Activated naive CD4-positive, alpha-beta T cell treated with Interleukin-2 at 50 U/mL for 16 hours (primary cell): ENCODE data around the gene STPG4.
"Not testable (repeated sequence)": the region's sequence is repeated elsewhere in the genome, so short reads cannot be mapped to it uniquely, and the experiment has no call there.

Experiments used
- DNase-seq: peaks from one replicate; pipeline ENCODE4 v3.0.0-alpha.2; 2020

The STPG4 gene

GRCh38 chr2:47172922-47173695 is 18.0 kb upstream of the STPG4 start:
- DNase-seq, result no peak

GRCh38 chr2:47172156-47172921 is 17.2 kb upstream of the STPG4 start:
- DNase-seq, result no peak

GRCh38 chr2:47169784-47170183 is 14.7 kb upstream of the STPG4 start:
- no peak for DNase-seq

- DNase-seq, result not testable (repeated sequence)
Measured at GRCh38 chr2:47168895-47169294, 13.8 kb upstream of the STPG4 start.

- DNase-seq, result no peak
Measured at GRCh38 chr2:47167149-47167548, 12.0 kb upstream of the STPG4 start.

GRCh38 chr2:47165001-47165555 is 10.0 kb upstream of the STPG4 start:
- no peak for DNase-seq

- no peak for DNase-seq
Measured at GRCh38 chr2:47162780-47163179, 7.7 kb upstream of the STPG4 start.

GRCh38 chr2:47161475-47161874 is 6.4 kb upstream of the STPG4 start:
- DNase-seq, result no peak

GRCh38 chr2:47160660-47161059 is 5.6 kb upstream of the STPG4 start:
- DNase-seq, result no peak

GRCh38 chr2:47160211-47160610 is 5.1 kb upstream of the STPG4 start:
- no peak for DNase-seq

- no peak for DNase-seq
Measured at GRCh38 chr2:47159627-47160026, 4.5 kb upstream of the STPG4 start.

- no peak for DNase-seq
Measured at GRCh38 chr2:47158576-47158975, 3.5 kb upstream of the STPG4 start.

GRCh38 chr2:47152803-47153202 is 2.3 kb downstream of the STPG4 start:
- DNase-seq, result no peak

- DNase-seq, result no peak
Measured at GRCh38 chr2:47150175-47150574, 4.9 kb downstream of the STPG4 start.

- DNase-seq, result no peak
Measured at GRCh38 chr2:47147021-47147420, 8.1 kb downstream of the STPG4 start.

GRCh38 chr2:47145466-47145865 is 9.6 kb downstream of the STPG4 start:
- no peak for DNase-seq

GRCh38 chr2:47141520-47141919 is 13.6 kb downstream of the STPG4 start:
- no peak for DNase-seq

GRCh38 chr2:47134386-47135090 is 20.6 kb downstream of the STPG4 start:
- DNase-seq, result no peak

GRCh38 chr2:47133046-47133445 is 22.1 kb downstream of the STPG4 start:
- no peak for DNase-seq

GRCh38 chr2:47129191-47129706 is 25.9 kb downstream of the STPG4 start:
- DNase-seq, result no peak

GRCh38 chr2:47128705-47129104 is 26.4 kb downstream of the STPG4 start:
- DNase-seq, result no peak

GRCh38 chr2:47127862-47128543 is 27.1 kb downstream of the STPG4 start:
- DNase-seq, result no peak

- DNase-seq, result no peak
Measured at GRCh38 chr2:47126783-47127182, 28.3 kb downstream of the STPG4 start.
